ENCODE results near the gene TMEM267.

DNA sequence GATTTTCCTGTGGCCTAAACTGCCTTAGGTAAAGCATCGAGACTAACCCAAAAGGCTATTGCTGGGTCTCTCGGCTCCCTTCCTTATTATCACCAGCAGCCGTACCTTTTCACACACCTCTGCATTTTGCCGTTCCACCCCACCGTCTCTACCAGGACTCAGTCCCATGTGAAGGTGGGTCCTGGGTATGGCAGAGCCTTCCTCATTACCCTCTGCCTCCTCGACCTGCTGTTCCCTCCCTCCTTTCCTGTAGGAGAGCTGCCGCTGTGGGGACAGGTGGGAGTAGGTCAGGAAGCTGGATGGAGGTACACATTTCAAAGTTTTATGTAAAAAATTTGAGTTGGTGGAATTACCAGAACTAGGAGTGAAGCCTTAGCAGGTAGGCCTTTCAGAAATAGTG lies 73.3 kb downstream of the TMEM267 start:
- TF ChIP-seq, protein P1, sequence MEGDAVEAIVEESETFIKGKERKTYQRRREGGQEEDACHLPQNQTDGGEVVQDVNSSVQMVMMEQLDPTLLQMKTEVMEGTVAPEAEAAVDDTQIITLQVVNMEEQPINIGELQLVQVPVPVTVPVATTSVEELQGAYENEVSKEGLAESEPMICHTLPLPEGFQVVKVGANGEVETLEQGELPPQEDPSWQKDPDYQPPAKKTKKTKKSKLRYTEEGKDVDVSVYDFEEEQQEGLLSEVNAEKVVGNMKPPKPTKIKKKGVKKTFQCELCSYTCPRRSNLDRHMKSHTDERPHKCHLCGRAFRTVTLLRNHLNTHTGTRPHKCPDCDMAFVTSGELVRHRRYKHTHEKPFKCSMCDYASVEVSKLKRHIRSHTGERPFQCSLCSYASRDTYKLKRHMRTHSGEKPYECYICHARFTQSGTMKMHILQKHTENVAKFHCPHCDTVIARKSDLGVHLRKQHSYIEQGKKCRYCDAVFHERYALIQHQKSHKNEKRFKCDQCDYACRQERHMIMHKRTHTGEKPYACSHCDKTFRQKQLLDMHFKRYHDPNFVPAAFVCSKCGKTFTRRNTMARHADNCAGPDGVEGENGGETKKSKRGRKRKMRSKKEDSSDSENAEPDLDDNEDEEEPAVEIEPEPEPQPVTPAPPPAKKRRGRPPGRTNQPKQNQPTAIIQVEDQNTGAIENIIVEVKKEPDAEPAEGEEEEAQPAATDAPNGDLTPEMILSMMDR (conservative IDR thresholded peaks at IDR 0.05; ENCODE audit: low read depth, low read length) = no peak
- no peak for TF ChIP-seq SMC3 (IDR thresholded peaks at IDR 0.05; ENCODE audit: low read depth, low read length)
- no peak for TF ChIP-seq MXI1 (IDR thresholded peaks at IDR 0.05; ENCODE audit: borderline replicate concordance, low read depth, low read length)
- no peak for TF ChIP-seq FOS (IDR thresholded peaks at IDR 0.05; ENCODE audit: low read depth, low read length)
- TF ChIP-seq POLR2A (IDR thresholded peaks at IDR 0.05; ENCODE audit: low read depth, low read length) = no peak
- TF ChIP-seq RAD21 (IDR thresholded peaks at IDR 0.05; ENCODE audit: low read length) = no peak

Measured in IMR-90 (cell line).